ENCODE results near the gene DAGLB. TPM values are rescaled to one million over a fixed set of nuclear protein-coding genes. Genes with fewer than 3 reads are reported as not detected.

The DAGLB gene
- total and polyA plus RNA-seq, 4 donors = 3.6 to 19.7 (median 16.7) TPM

DNA sequence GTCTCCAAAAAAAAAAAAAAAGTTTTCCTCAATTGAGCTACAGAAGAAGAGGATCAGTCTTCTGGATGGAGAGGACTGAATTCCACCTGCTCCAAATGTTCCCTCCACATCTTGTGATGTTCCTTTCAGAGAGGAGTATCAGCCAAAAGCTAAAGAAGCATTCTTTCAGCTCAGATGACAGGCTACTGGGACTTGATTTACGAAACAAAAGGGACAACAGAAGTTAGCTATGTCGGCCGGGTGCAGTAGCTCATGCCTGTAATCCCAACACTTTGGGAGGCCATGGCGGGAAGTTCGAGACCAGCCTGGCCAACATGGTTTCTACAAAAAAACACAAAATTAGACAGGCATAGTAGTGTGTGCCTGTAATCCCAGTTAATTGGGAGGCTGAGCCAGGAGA lies 7.4 kb downstream of the DAGLB start:
- no peaks in the 10 kb centered on the region for H3K4me1 ChIP-seq (ENCODE audit: control insufficient read depth in 1 of 2, insufficient read depth in 2 of 2, low read length in 2 of 2)
- no peaks in the 10 kb centered on the region for H3K27me3 ChIP-seq (ENCODE audit: control insufficient read depth in 1 of 2, insufficient read depth in 2 of 2, low read length in 1 of 2)
- H3K27ac ChIP-seq (ENCODE audit: low read depth in 1 of 2, low read length in 2 of 2) = no peak overlapping the region
- DNase-seq = no peak
- ATAC-seq (ENCODE audit: low FRiP score) = no peak
- H3K4me3 ChIP-seq (ENCODE audit: low read length in 2 of 2) = no peak overlapping the region
- no peaks in the 10 kb centered on the region for H3K36me3 ChIP-seq (ENCODE audit: control insufficient read depth in 1 of 2, insufficient read depth in 2 of 2, low read length in 1 of 2)
- intact Hi-C loops (cut with DNase I) = no loop called here
- no peaks in the 10 kb centered on the region for H3K9me3 ChIP-seq (ENCODE audit: control insufficient read depth, low read length)
- 89 to 90% methylated on average over 5 of the region's 5 CpGs for WGBS, 2 donors

GRCh38 chr7:6438427-6438826 lies 9.3 kb downstream of the DAGLB start:
- intact Hi-C loops (cut with DNase I) = loop anchor here (5.0 to 10.0 kb wide), 3 partner anchors 84 to 444 kb away; no protein-coding TSS in a partner anchor
- no peaks in the 10 kb centered on the region for H3K36me3 ChIP-seq (ENCODE audit: control insufficient read depth in 1 of 2, insufficient read depth in 2 of 2, low read length in 1 of 2)
- no peak for ATAC-seq (ENCODE audit: low FRiP score)
- no peak overlapping the region for H3K27ac ChIP-seq (ENCODE audit: low read depth in 1 of 2, low read length in 2 of 2)
- no peak overlapping the region for H3K4me3 ChIP-seq (ENCODE audit: low read length in 2 of 2)
- 94 to 96% methylated on average over 2 of the region's 2 CpGs for WGBS, 2 donors
- no peaks in the 10 kb centered on the region for H3K9me3 ChIP-seq (ENCODE audit: control insufficient read depth, low read length)
- no peak for DNase-seq
- H3K27me3 ChIP-seq (ENCODE audit: control insufficient read depth in 1 of 2, insufficient read depth in 2 of 2, low read length in 1 of 2) = no peaks in the 10 kb centered on the region
- H3K4me1 ChIP-seq (ENCODE audit: control insufficient read depth in 1 of 2, insufficient read depth in 2 of 2, low read length in 2 of 2) = no peaks in the 10 kb centered on the region

GRCh38 chr7:6437251-6437650 lies 10.5 kb downstream of the DAGLB start:
- H3K4me1 ChIP-seq (ENCODE audit: control insufficient read depth in 1 of 2, insufficient read depth in 2 of 2, low read length in 2 of 2) = no peaks in the 10 kb centered on the region
- H3K9me3 ChIP-seq (ENCODE audit: control insufficient read depth, low read length) = no peaks in the 10 kb centered on the region
- ATAC-seq (ENCODE audit: low FRiP score) (no peak), DNase-seq (no peak)
- intact Hi-C loops (cut with DNase I) = loop anchor here (5.0 to 10.0 kb wide), 3 partner anchors 82 to 442 kb away; no protein-coding TSS in a partner anchor
- H3K27me3 ChIP-seq (ENCODE audit: control insufficient read depth in 1 of 2, insufficient read depth in 2 of 2, low read length in 1 of 2) = no peaks in the 10 kb centered on the region
- H3K27ac ChIP-seq (ENCODE audit: low read depth in 1 of 2, low read length in 2 of 2) = no peak overlapping the region
- WGBS, 2 donors = 91 to 92% methylated on average over 6 of the region's 6 CpGs
- H3K4me3 ChIP-seq (ENCODE audit: low read length in 2 of 2) = no peak overlapping the region
- H3K36me3 ChIP-seq (ENCODE audit: control insufficient read depth in 1 of 2, insufficient read depth in 2 of 2, low read length in 1 of 2) = no peaks in the 10 kb centered on the region

DNA sequence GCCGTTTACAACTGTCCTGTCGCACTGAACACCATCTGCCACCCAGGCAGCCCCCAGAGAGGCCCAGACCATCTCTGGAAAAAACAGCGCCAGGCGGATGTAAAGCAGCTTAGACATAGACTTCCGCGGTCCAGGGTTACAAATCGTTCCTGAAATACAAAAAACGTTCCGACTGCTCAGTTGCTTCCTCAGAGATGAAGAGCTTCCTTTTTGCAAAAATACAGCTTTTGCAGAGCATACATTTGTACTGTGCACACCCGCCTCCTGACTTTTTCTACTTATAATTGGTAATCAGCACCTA lies 11.4 kb downstream of the DAGLB start:
- H3K4me1 ChIP-seq (ENCODE audit: control insufficient read depth in 1 of 2, insufficient read depth in 2 of 2, low read length in 2 of 2) = no peaks in the 10 kb centered on the region
- 87 to 88% methylated on average over 10 of the region's 10 CpGs for WGBS, 2 donors
- peak; percentile 40 for ATAC-seq (ENCODE audit: low FRiP score)

DNA sequence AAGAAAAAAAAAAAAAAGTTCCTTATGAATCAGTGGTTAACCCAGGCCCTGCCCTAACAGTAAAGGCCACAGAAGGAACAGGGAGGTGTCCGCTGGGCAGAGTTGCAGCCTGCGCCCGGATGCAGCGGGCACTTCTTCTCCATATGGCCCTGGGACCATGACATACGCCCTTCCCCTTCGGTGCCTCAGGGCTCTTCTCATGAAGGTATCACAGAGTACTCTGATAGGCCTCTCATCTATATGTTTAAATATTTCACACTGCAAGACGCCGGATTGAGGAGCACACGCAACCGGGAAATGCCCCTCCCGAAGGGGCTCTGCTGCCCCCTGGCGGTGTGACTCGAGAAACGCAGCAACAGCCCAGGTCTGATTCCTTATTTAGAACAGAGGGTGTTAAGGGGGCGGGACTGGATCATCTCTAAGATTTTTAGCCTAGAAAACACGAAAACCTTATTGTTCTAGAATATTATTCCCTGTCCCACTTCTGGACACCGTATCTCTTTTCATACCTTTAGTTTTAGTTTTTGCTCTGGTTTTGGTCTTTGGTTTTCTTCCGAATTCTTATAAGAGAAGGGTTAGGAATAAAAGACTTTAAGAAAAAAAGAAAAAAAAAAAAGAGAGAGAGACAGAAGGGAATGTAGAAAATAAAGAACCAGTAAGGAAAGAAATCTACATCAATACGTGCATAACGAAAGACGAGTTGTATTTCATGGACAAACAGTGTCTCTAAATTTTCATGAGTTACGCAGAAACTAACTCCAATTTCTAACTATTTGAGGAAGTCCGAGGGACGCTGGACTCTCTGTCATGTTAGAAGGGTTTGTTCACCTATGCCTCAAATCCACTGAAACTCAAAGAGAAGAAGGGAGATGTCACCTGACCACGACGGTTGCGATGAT lies 12.0 kb downstream of the DAGLB start:
- H3K4me1 ChIP-seq (ENCODE audit: control insufficient read depth in 1 of 2, insufficient read depth in 2 of 2, low read length in 2 of 2) = no peaks in the 10 kb centered on the region
- WGBS, 2 donors = 44% methylated on average over 27 of the region's 27 CpGs
- no peak overlapping the region for H3K4me3 ChIP-seq (ENCODE audit: low read length in 2 of 2)
- ATAC-seq (ENCODE audit: low FRiP score) (peak; percentile 90), DNase-seq (peak; percentile 88 to 93)
- no peaks in the 10 kb centered on the region for H3K27me3 ChIP-seq (ENCODE audit: control insufficient read depth in 1 of 2, insufficient read depth in 2 of 2, low read length in 1 of 2)
- no peaks in the 10 kb centered on the region for H3K9me3 ChIP-seq (ENCODE audit: control insufficient read depth, low read length)
- intact Hi-C loops (cut with DNase I) = loop anchor here (5.0 to 10.0 kb wide), 3 partner anchors 81 to 441 kb away; no protein-coding TSS in a partner anchor
- no peaks in the 10 kb centered on the region for H3K36me3 ChIP-seq (ENCODE audit: control insufficient read depth in 1 of 2, insufficient read depth in 2 of 2, low read length in 1 of 2)
- no peak overlapping the region for H3K27ac ChIP-seq (ENCODE audit: low read depth in 1 of 2, low read length in 2 of 2)

More for the DNA sequence above, 11.4 kb downstream of the DAGLB start:
- DNase-seq = peak in 1 of 2 donors; percentile 59
- Histone ChIP-seq H3K36me3 (ENCODE audit: control insufficient read depth in 1 of 2, insufficient read depth in 2 of 2, low read length in 1 of 2) (no peaks in the 10 kb centered on the region), H3K9me3 (ENCODE audit: control insufficient read depth, low read length) (no peaks in the 10 kb centered on the region), H3K27ac (ENCODE audit: low read depth in 1 of 2, low read length in 2 of 2) (no peak overlapping the region), H3K4me3 (ENCODE audit: low read length in 2 of 2) (no peak overlapping the region), H3K27me3 (ENCODE audit: control insufficient read depth in 1 of 2, insufficient read depth in 2 of 2, low read length in 1 of 2) (no peaks in the 10 kb centered on the region)
- intact Hi-C loops (cut with DNase I) = loop anchor here (5.0 to 10.0 kb wide), 3 partner anchors 82 to 442 kb away; no protein-coding TSS in a partner anchor

GRCh38 chr7:6433784-6434615 lies 13.8 kb downstream of the DAGLB start:
- H3K9me3 ChIP-seq (ENCODE audit: control insufficient read depth, low read length) = no peaks in the 10 kb centered on the region
- H3K27ac ChIP-seq (ENCODE audit: low read depth in 1 of 2, low read length in 2 of 2) = no peak overlapping the region
- peak; percentile 49 for ATAC-seq (ENCODE audit: low FRiP score)
- H3K36me3 ChIP-seq (ENCODE audit: control insufficient read depth in 1 of 2, insufficient read depth in 2 of 2, low read length in 1 of 2) = no peaks in the 10 kb centered on the region
- 89 to 92% methylated on average over 17 of the region's 17 CpGs for WGBS, 2 donors
- DNase-seq = no peak
- H3K27me3 ChIP-seq (ENCODE audit: control insufficient read depth in 1 of 2, insufficient read depth in 2 of 2, low read length in 1 of 2) = no peaks in the 10 kb centered on the region
- intact Hi-C loops (cut with DNase I) = loop anchor here (10.0 kb wide), 2 partner anchors 79 to 439 kb away; no protein-coding TSS in a partner anchor
- no peaks in the 10 kb centered on the region for H3K4me1 ChIP-seq (ENCODE audit: control insufficient read depth in 1 of 2, insufficient read depth in 2 of 2, low read length in 2 of 2)
- H3K4me3 ChIP-seq (ENCODE audit: low read length in 2 of 2) = no peak overlapping the region

- no peak for ATAC-seq (ENCODE audit: low FRiP score)
- no peak for DNase-seq
- Histone ChIP-seq H3K27ac (ENCODE audit: low read depth in 1 of 2, low read length in 2 of 2) (no peak overlapping the region), H3K36me3 (ENCODE audit: control insufficient read depth in 1 of 2, insufficient read depth in 2 of 2, low read length in 1 of 2) (no peaks in the 10 kb centered on the region), H3K4me1 (ENCODE audit: control insufficient read depth in 1 of 2, insufficient read depth in 2 of 2, low read length in 2 of 2) (no peaks in the 10 kb centered on the region), H3K27me3 (ENCODE audit: control insufficient read depth in 1 of 2, insufficient read depth in 2 of 2, low read length in 1 of 2) (no peaks in the 10 kb centered on the region), H3K4me3 (ENCODE audit: low read length in 2 of 2) (no peak overlapping the region), H3K9me3 (ENCODE audit: control insufficient read depth, low read length) (no peaks in the 10 kb centered on the region)
- intact Hi-C loops (cut with DNase I) = loop anchor here (10.0 kb wide), 2 partner anchors 78 to 438 kb away; no protein-coding TSS in a partner anchor
- WGBS, 2 donors = 90% methylated on average over 6 of the region's 6 CpGs
Measured at GRCh38 chr7:6432781-6433180, 15.0 kb downstream of the DAGLB start.

DNA sequence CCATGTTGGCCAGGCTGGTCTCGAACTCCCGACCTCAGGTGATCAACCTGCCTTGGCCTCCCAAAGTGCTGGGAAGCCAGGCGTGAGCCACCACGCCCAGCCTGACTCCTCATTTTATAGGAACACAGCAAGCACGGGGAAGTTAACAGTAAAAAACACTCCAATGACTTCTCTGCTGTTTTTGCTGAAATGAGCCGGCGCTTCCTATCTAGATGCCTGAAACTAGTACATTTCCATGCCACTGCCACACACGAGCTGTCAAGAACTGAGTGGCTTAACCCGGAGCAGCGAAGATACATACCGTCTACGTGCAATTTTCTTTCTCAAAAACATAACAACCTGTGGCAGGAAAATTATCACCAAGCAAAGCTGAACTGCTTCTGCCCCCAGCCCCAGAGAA lies 16.8 kb downstream of the DAGLB start:
- Histone ChIP-seq H3K27me3 (ENCODE audit: control insufficient read depth in 1 of 2, insufficient read depth in 2 of 2, low read length in 1 of 2) (no peaks in the 10 kb centered on the region), H3K4me3 (ENCODE audit: low read length in 2 of 2) (no peak overlapping the region), H3K27ac (ENCODE audit: low read depth in 1 of 2, low read length in 2 of 2) (no peak overlapping the region), H3K9me3 (ENCODE audit: control insufficient read depth, low read length) (no peaks in the 10 kb centered on the region), H3K36me3 (ENCODE audit: control insufficient read depth in 1 of 2, insufficient read depth in 2 of 2, low read length in 1 of 2) (no peaks in the 10 kb centered on the region), H3K4me1 (ENCODE audit: control insufficient read depth in 1 of 2, insufficient read depth in 2 of 2, low read length in 2 of 2) (no peaks in the 10 kb centered on the region)
- DNase-seq (no peak), ATAC-seq (ENCODE audit: low FRiP score) (no peak)
- 91 to 93% methylated on average over 12 of the region's 12 CpGs for WGBS, 2 donors
- intact Hi-C loops (cut with DNase I) = loop anchor here (10.0 kb wide), 2 partner anchors 76 to 436 kb away; no protein-coding TSS in a partner anchor
